Stimulated activated CD4-positive, alpha-beta T cell treated with anti-CD3 and anti-CD28 coated beads, Interleukin-1b, Interleukin-23, amount 100 ng/mL, for 4 hours (primary cell): ENCODE results near the gene VPS13C.
"Not testable (repeated sequence)": the region's sequence is repeated elsewhere in the genome, so short reads cannot be mapped to it uniquely, and the experiment has no call there.

ENCODE experiments used
- DNase-seq, 2 donors: peaks; one replicate each; pipeline ENCODE4 v3.0.0-alpha.2; 2020; ENCODE audit warnings: low read depth in 2 of 2

VPS13C gene

DNA sequence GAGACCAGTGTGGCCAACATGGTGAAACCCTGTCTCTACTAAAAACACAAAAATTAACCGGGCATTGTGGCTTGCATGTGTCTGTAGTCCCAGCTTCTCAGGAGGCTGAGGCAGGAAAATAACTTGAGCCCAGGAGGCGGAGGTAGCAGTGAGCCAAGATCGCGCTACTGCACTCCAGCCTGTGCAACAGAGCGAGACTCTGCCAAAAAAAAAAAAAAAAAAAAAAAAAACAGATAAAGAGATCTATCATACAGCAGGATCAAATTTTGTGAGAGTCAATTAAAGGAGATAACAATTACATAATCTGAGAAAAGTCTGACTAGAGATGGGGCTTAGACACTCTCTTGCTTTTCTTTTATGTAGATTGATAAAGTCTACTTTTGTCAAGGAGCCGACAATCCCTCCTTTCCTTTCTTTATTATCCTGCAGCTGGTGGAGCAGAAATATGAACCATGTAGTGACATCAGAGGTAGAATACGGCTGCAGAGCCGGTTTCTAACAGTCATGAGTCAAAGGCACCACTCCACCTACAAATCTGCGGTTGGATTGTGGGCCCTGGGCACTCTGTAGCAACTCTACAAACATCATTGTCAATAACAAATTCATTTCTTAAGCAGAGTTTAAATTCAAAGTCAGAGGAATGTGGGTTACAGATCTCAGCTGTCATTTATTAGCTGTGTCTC, 15.5 kb upstream of the VPS13C start:
- no peak for DNase-seq

DNA sequence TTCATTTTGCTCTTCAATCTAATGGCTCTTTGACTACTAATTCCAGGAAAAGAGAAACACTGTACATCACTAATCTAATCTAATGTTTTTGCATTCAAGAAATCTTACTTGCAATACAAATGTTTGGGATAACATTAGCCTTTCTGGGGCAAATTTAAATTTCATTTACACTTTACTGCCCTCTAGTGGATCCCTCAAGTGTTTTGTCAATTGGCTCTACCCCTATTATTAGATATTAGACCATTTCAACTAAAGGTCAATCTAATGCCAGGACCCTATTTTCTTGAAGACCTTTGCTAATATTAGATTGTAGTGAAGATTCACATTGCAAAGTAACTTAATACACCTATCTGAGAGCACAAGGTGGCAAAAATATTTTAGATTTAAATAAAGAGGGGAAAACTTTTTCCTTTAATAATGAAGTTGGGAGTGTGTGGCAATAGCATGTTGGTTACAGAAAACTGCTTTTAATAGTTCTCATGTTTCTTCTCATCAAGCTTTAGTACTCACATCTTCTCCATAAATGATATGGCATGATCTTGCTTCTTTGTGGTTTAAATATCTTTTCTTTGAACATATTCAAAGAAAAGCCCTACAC, 11.6 kb upstream of the VPS13C start:
- DNase-seq, result no peak

DNA sequence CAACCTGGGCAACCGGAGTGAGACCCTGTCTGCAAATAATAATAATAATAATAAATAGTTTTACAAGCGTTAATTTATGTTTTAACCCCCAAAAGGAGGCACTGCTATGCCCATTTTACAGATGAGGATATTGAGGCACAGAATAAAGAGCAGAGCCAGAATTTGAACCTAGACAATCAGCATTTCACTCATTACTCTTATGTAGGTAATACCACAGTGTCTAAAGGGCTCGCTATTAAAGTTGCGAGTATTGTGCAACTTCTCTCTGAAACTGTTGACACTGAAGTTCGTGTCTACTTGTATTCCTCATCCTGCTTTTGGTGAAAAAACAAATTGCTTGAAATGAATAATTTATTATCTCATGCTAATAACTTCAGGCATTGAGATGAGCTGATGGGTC, 9.3 kb upstream of the VPS13C start:
- no peak for DNase-seq

DNA sequence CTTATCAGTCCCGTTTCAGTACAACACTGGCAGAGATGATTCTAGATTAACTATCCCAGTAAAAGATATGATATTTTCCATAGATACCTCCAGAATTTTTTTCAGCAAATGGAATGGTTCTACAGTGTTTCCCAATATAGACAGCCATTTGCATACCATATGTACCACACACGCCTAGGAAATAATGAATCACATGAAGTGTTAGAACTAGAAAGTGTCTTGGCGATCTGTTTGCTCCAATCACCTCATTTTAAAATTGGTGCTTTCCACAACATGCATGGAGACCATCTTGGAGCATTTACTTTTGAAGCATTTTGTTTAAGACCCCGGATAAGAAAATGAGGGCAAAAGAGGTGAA, 8.5 kb upstream of the VPS13C start:
- DNase-seq, result no peak

DNA sequence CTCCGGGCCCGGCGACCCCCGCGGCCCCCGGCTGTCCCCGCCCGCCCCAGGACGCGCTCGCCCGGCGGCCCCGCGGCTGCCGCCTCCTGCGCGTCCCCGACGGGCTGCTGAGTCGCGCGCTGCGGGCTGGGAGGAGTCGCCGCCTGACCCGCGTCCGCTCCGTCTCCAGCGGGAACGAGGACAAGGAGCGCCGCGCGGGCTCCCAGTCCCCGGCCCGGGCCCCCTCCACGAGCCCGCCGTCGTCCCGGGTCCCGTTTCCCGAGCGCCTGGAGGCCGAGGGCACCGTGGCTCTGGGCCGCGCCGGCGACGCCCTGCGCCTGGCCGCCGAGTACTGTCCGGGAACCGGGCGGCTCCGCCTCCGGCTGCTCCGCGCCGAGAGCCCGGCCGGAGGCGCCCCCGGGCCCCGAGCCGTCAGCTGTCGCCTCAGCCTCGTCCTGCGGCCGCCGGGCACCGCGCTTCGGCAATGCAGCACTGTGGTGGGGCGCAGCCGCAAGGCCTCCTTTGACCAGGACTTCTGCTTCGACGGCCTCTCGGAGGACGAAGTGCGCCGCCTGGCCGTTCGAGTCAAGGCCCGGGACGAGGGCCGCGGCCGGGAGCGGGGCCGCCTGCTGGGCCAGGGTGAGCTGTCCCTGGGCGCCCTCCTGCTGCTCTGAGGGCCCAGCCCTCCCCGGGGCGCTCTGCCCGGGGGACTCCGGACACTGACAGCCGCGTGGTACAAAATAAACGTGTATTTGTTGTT, 8.0 kb upstream of the VPS13C start:
- DNase-seq, result peak in 1 of 2 donors; percentile 19

DNA sequence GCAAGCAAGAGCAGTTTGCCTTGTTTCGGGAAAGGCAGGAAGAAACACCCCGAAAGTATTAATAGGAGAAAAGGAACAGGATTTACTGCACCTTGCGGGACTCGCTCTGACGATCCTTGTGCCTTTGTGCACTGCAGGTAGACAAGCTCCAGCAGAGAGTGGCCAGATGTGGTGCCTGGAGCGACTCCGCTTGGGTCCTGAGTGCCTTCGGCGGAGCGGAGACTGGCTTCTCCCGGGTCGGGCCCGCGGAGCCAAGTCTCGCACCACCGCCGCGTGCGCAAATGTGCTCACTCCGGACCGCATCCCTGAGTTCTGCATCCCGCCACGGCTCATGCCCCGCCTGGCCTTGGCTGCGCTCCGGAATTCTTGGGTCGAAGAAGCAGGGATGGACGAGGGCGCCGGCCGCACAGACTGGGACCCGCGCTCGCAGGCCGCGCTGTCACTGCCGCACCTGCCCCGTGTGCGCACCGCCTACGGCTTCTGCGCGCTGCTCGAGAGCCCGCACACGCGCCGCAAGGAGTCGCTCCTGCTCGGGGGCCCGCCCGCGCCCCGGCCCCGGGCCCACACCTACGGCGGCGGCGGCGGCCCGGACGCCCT, 7.3 kb upstream of the VPS13C start:
- peak; percentile 14 to 19 for DNase-seq

DNA sequence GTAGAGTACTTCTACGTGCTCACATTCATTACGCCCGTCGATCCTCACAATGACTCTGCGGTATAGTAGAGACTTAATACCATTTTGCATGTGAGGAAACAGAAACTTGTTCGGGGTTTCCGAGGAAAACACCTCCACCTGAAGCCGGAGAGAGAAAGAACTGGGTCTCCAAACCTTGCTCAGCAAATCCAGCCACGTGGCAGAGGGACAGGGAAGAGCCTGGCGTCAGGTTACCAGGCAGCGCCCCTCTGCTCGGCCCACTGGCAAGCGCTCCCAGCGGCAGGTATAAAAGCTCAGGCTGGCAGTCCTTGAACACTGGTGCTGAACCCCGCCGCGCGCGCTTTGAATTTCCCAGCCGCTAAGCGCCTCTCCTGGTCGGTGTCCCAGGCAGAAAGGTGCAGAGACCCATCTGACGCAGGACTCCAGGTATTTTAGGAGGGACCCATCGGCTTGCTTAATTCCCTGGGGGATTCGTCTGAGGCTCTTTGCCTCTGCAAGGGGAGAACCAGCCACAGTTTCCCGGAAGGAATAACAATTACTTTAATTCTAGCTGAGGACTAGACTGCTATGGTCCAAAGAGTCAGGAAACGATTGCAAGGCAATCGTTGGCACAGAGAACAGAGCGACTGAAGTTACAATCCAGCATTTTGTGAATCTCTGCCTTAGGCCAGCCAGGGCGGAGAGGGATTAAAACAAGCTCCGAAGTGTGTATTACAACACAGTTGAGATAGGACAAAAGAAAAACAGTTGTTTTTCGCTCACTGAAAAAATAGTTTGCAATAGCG, 6.6 kb upstream of the VPS13C start, which contains the start of gene C2CD4A:
Gene C2CD4A, plus strand, starts transcription at position 315 of the 785 bp plus-strand sequence. CDS start 637 bp downstream, outside the sequence.
- DNase-seq, result peak; percentile 40 to 43

DNA sequence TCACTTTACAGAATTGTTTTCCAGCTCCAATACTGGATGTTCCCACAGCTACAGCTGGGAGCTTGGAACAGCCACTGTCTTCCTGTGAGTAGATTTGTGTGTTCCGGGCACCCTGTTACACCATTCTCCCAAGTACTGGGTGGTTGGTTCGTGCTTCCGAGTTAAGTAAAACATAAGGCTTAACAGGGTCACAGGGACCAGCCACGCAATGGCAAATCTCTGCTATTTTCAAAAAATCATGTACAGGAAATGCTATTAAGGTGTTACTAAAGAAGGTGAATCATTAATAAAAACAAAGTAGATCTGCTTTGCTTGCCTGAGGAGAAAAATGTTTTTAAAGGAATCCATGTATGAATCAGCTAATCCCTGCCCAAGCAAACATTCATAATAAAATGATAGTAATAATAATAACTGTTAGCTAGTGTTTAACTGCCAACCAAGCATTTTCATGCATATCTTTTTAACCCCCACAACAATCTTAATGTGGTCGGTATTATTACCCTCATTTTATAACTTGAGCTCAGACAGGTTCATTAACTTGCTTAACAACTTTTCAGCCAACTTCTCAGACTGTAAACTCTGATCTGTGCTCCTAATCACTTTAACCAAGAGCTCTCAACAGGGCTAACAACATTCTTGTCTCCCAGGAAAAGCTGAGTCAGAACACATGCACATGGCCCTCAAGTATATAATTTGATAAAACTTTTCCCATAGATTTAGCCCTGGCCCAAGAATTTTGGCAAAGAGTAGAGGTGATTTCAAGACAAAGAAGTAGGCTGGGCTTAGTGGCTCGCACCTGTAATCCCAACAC, 3.8 kb upstream of the VPS13C start:
- DNase-seq, result no peak

DNA sequence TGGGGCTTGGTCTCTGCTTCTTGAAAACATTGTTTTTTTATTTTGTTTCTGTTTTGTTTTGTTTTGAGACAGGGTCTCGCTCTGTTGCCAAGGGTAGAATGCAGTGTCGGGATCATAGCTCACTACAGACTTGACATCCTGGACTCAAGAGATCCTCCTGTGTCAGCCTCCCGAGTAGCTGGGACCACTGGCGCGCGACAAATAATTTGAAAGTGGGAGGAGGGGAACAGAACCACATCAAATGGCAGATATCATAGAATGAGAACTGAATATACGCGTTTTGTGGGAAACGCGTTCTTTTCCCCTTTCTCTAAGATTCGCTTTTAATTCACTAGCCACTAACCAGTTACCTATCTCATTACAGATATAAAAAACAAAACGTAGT, 641 bp upstream of the VPS13C start:
- no peak for DNase-seq

DNA sequence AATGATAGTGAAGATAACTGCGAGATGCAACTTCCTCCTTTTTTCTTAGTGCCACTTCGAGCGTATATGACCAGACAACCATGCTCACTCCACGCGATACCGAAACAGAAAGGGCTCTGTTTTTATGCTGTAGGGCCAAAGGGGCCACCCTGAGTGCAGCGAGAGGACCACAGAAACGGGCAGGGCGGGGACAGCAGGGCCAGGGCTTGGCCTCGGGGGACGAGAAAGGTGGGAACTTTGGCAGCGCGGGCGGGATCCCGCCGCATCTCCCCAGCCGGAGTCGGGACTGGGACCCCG, 483 bp downstream of the VPS13C start:
- peak; percentile 35 to 45 for DNase-seq

DNA sequence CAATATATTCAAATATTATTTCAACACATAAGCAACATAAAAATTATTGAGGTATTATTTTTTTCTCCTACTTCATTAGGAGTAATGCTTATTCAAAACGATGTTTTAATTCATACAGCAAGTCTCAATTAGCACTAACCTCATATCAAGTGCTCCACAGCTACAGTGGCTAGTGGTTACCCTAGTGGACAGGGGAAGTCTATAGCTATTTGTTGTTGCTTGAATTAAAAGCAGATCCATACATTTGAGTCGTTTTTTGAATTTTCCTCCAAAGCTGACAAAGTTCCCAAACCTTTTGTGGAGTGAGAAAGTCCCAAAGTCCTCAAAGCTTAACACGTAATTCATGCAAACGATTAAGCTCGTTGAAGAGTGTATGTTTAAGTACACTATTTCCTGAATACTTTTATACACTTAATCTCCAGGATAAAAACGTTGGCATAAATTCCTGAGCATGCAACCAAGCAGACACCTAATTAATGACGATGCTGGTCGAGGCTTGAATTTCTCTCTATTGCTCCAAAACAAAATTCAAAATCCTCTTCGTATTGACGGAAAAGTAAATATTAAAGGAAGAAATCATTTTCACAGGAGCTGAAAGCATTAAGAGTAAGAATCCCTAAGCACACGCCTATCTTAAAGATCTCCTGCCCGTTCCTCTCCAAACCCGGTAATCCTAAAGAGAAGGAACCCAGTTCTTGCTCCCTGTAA, 985 bp downstream of the VPS13C start:
- no peak for DNase-seq

DNA sequence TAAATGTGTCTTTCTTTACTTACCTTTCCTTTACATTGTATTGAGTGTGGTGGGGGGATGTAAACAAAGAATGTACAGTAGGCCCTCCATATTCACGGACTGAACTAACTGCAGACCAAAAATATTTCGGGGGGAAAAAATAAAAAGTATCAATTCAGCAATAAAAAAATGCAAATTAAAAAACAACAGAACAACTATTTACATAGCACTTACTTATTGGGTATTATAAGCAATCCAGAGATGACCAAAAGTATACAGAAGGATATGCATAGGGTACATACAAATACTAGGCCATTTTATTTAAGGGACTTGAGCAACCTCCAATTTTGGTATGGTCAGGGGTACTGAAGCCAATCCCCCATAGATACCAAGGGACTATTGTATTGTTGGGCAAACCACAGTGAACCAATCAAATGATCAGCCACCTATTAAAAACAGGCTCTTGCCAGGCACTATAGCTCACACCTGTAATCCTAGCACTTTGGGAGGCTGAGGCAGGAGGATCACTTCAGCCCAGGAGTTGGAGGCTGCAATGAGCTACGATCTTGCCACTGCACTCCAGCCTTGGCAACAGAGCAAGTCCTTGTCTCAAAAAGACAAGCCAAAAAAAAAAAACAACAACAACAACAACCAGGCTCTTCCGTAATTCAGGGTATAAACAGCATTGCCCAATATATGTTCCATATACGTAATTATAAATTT, 1.8 kb downstream of the VPS13C start:
- no peak for DNase-seq

DNA sequence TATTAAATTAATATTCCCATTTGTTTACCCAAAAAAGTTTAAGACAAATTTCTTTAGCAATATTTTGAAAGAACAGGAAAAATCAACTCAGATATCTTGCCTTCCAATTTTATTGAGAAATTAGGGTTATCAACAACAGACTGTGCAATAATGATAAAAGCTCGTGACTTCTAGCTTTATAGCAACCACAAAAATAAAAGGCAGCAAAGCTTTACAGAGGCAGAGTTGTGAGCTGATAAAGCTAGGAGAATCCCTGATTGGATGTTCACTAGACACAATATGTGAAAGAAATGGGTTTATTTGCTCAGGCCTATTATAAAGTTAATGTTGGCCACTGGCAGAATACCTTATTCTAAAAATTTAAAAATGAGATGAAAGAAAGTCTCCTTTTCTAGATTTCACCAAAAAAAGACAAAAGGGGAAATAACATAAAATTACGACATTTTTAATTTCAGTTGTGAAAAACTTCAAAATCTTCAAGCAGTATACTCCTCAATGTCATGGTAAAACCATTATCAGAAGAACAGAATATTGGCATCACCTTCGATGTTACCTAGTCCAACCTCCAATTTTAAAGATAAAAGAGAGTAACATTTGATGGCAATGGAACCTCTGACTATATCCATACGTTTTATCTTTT, 2.8 kb downstream of the VPS13C start:
- DNase-seq, result no peak

DNA sequence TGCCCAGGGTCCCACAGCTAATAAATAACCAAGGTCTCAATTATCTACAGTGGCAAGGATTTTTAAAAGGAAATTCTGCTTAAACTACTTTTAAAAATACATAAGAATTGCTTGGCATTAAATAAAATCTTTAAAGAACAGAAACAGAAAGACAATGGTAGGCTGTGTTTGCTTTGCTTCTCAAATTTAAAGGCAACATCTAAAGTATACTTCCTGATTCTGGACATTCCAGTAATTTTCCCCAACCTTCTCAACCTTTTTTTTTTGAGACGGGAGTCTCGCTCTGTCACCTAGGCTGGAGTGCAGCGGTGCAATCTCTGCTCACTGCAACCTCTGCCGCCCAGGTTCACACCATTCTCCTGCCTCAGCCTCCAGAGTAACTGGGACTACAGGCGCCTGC, 5.3 kb downstream of the VPS13C start:
- DNase-seq, result no peak

DNA sequence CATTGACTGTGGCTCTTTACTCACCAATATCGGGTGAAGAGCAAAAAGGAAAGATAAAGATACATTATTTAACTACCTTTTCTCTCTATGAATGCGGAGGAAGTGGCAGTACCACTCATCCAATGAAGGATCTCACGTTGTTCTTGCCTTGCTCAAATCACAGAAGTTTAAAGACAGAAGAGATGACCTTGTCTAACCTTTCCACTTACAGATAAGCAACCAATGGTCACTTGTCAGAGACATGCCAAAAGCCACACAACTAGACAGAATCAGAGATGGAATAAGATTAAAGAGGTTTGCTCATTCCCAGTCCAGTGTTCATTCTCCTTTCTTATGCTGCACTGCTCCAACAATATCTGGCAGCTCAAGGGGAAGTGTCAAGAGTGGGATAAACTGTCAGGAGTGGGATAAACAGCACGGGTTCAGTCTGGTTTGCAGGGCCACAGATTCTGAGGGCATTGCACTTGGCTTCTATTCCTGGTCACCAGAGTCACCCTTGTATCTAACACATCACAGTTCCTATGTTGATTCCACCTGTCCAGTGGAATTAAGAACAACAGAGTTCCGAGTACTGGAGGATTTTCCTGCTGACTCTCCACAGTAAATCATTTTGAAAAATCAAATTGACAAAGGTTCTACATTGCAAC, 6.7 kb downstream of the VPS13C start:
- DNase-seq, result no peak

DNA sequence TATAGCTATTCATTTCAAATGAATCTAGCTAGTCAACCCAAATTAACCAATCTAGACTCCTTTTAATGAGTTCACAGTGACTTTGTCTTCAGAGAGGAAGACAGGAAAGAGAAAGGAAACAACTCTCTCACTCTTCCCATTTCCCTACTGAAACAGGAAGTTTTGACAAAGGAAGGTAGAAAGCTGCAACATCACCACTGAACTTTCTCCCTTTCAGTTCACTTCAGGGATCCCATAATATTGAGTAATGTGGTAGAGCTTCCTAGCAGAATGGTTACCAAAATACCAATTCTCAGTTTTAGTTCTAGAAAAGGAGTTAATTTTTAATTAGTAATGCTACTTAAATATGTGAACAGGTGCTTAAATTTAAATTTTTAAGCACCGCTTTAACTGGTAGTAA, 7.5 kb downstream of the VPS13C start:
- DNase-seq, result no peak

DNA sequence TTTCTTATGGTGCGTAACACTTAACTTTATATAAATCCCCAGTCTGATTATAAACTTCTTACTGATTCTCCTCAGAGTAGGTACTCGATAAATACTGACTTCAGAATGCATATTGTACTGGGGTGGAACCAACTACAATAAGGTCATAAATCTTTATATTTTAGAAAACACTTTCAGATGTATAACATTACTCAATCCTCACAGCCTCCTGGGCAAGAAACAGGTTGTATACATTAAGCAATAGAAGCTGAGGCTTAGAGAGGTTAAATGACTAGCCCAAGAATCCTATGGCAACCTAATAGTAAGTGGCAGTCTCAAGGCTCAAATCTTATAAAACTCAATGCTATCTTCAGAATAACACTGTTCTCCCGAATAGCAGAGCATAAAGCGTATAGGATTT, 9.1 kb downstream of the VPS13C start:
- DNase-seq, result no peak

DNA sequence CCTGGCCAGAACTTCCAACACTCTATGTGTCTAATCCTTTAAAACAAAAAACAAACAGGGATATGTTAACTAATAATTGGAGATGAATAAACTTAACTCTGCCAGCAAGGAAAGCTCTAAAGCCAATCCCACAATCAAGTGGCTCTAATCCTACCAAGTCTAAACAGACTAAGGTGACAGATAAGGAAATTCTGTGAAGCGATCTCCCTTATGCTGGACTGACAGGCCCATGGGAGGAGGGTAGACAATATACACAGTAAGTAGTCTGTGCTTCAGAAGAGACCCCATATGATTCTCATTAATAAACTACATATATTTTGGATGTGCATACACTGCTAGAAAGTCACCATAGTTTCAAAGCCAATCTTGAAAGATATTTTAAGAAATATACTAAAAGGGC, 10.1 kb downstream of the VPS13C start:
- DNase-seq, result no peak

DNA sequence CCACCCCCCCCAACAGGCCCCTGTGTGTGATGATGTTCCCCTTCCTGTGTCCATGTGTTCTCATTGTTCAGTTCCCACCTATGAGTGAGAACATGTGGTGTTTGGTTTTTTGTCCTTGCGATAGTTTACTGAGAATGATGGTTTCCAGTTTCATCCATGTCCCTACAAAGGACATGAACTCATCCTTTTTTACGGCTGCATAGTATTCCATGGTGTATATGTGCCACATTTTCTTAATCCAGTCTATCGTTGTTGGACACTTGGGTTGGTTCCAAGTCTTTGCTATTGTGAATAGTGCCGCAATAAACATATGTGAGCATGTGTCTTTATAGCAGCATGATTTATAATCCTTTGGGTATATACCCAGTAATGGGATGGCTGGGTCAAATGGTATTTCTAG, 12.0 kb downstream of the VPS13C start:
- not testable (repeated sequence) for DNase-seq
